Adrenal gland (tissue), 5 donors: ENCODE results near the gene BICD1.

Experiments
- CTCF ChIP-seq, 6 experiments: fragments of 450-650 bp in 4 of 6; fragments of 200-600 bp in 2 of 6; sonication (generic) in 1 of 6; IDR thresholded peaks; 1 replicate in 5 of 6; 2 replicates in 1 of 6; pipeline versions ENCODE4 v1.5.1 to v1.8.0; 2016 to 2021; ENCODE audit warnings: antibody characterized with exemption in 6 of 6, mild to moderate bottlenecking in 2 of 6, moderate library complexity in 1 of 6
- POLR2A ChIP-seq, 2 donors: fragments of 450-650 bp; IDR thresholded peaks; one replicate each; pipeline ENCODE4 v1.6.1; 2017; ENCODE audit warnings: antibody characterized with exemption in 2 of 2, mild to moderate bottlenecking in 2 of 2, moderate library complexity in 1 of 2
- donor health status: DM: no; HTN: no; CAD: no.

- TF ChIP-seq POLR2A (IDR thresholded peaks at IDR 0.05), result no peak
- TF ChIP-seq CTCF (IDR thresholded peaks at IDR 0.05), result no peak
Observed at GRCh38 chr12:32136404-32136803, 29.8 kb downstream of the BICD1 start.
